AG04450 (cell line): Measurements from ENCODE around the gene CDH13. TPM values are rescaled to one million over a fixed set of nuclear protein-coding genes. Genes with fewer than 3 reads are reported as not detected.

ENCODE experiments used
- CTCF ChIA-PET: fragments of 300-600, 350-600 bp; formaldehyde crosslinking; extraction: SDS; loops from one replicate; lab custom pipeline; 2022; ENCODE audit warnings: antibody characterized with exemption, inconsistent platforms; lab: Charles Lee
- POLR2A ChIA-PET: fragments of 350-600 bp; formaldehyde crosslinking; extraction: SDS; loops from one replicate; lab custom pipeline; 2021; ENCODE audit warnings: antibody characterized with exemption, inconsistent platforms; lab: Yijun Ruan, JAX
- DNase-seq: peaks from one replicate; pipeline ENCODE4 v3.0.0-alpha.2; 2011; ENCODE audit warnings: low read depth, low spot score
- H3K27ac ChIP-seq: one replicate; pipeline ENCODE4 v1.5.1; 2012; ENCODE audit warnings: low read depth, low read length, control low read depth
- H3K27me3 ChIP-seq: one replicate; pipeline ENCODE4 v1.6.0; 2012; ENCODE audit warnings: low read length; ENCODE audit not compliant: control insufficient read depth, insufficient read depth
- H3K4me3 ChIP-seq: 2 replicates; pipeline ENCODE4 v1.5.1; 2011; ENCODE audit warnings: mild to moderate bottlenecking, low read depth, low read length, control low read depth
- H3K9me3 ChIP-seq: 2 replicates; pipeline ENCODE4 v1.5.1; 2012; ENCODE audit warnings: low read length; ENCODE audit not compliant: control insufficient read depth, insufficient read depth
- CTCF ChIP-seq: IDR thresholded peaks from 2 replicates; pipeline ENCODE4 v1.5.1; 2011; ENCODE audit warnings: low read depth, low read length, control low read depth, inconsistent platforms
- polyA plus RNA-seq: library from polyadenylated mRNA; depleted of rRNA; stranded (reverse); fragments of >200 nt; gene quantifications from 2 replicates; pipeline ENCODE4 v1.2.3, GENCODE V29; 2011

The CDH13 gene
- polyA plus RNA-seq, 1 experiment: 55.0 TPM

- no peak overlapping the region for H3K27ac ChIP-seq
These were observed 89.6 kb downstream of the CDH13 start for GRCh38 chr16:82716361-82716855.

GRCh38 chr16:82720414-82720813, 93.6 kb downstream of the CDH13 start:
- H3K4me3 ChIP-seq: no peak overlapping the region
- no peak for TF ChIP-seq CTCF
- H3K27me3 ChIP-seq: no peaks in the 10 kb centered on the region
- no peak for DNase-seq
- CTCF ChIA-PET: no interaction called here
- H3K27ac ChIP-seq: no peak overlapping the region
- H3K9me3 ChIP-seq: no peaks in the 10 kb centered on the region
- POLR2A ChIA-PET: no interaction called here

More at GRCh38 chr16:82716361-82716855, 89.6 kb downstream of the CDH13 start:
- no peak for DNase-seq
- ChIA-PET POLR2A (no interaction called here), CTCF (no interaction called here)
- no peak for TF ChIP-seq CTCF
- Histone ChIP-seq H3K4me3 (no peak overlapping the region), H3K27me3 (no peaks in the 10 kb centered on the region), H3K9me3 (no peaks in the 10 kb centered on the region)

- H3K4me3 ChIP-seq: no peak overlapping the region
- no peaks in the 10 kb centered on the region for H3K9me3 ChIP-seq
- TF ChIP-seq CTCF: no peak
- no peak for DNase-seq
- no peak overlapping the region for H3K27ac ChIP-seq
- no peaks in the 10 kb centered on the region for H3K27me3 ChIP-seq
- ChIA-PET CTCF (no interaction called here), POLR2A (no interaction called here)
These were observed 99.5 kb downstream of the CDH13 start for GRCh38 chr16:82726306-82726705.

- no peak for DNase-seq
- POLR2A ChIA-PET: no interaction called here
- Histone ChIP-seq H3K9me3 (no peaks in the 10 kb centered on the region), H3K27me3 (no peaks in the 10 kb centered on the region), H3K4me3 (no peak overlapping the region), H3K27ac (no peak overlapping the region)
- CTCF ChIA-PET: no interaction called here
- no peak for TF ChIP-seq CTCF
These were observed 102.1 kb downstream of the CDH13 start for GRCh38 chr16:82728901-82729300.

- ChIA-PET POLR2A (no interaction called here), CTCF (interaction anchor here (0.5 to 1.5 kb wide), 3 partner anchors 33 to 140 kb away, joined by 3 to 4 read pairs (median 3); no protein-coding TSS in a partner anchor)
These were observed 104.1 kb downstream of the CDH13 start for GRCh38 chr16:82730901-82731300.

More at GRCh38 chr16:82730901-82731300, 104.1 kb downstream of the CDH13 start:
- no peak for DNase-seq
- Histone ChIP-seq H3K27ac (no peak overlapping the region), H3K9me3 (no peaks in the 10 kb centered on the region), H3K27me3 (no peaks in the 10 kb centered on the region), H3K4me3 (no peak overlapping the region)
- no peak for TF ChIP-seq CTCF
